Neuronal stem cell (in vitro differentiated cells): ENCODE measurements around the gene ZMYM2.
"Not testable (repeated sequence)": the region's sequence is repeated elsewhere in the genome, so short reads cannot be mapped to it uniquely, and the experiment has no call there.

ENCODE experiments used
- DNase-seq: peaks from one replicate; pipeline ENCODE4 v3.0.0-alpha.2; 2013; ENCODE audit warnings: low spot score
- H2AFZ ChIP-seq: one replicate; pipeline ENCODE4 v1.6.1; 2013; ENCODE audit warnings: mild to moderate bottlenecking, low read length, inconsistent platforms
- H2AK5ac ChIP-seq: 2 replicates; pipeline ENCODE4 v1.6.1; 2013; ENCODE audit warnings: low read depth, mild to moderate bottlenecking, inconsistent platforms, low read length, moderate library complexity, mixed read lengths
- H2BK120ac ChIP-seq: 2 replicates; pipeline ENCODE4 v1.6.1; 2013; ENCODE audit warnings: low read depth, mild to moderate bottlenecking, inconsistent platforms, low read length, moderate library complexity, mixed read lengths
- H2BK12ac ChIP-seq: one replicate; pipeline ENCODE4 v1.6.1; 2013; ENCODE audit warnings: low read length, inconsistent platforms
- H2BK15ac ChIP-seq: 2 replicates; pipeline ENCODE4 v1.6.1; 2013; ENCODE audit warnings: mild to moderate bottlenecking, low read length, inconsistent platforms, mixed read lengths
- H2BK5ac ChIP-seq: one replicate; pipeline ENCODE4 v1.6.1; 2013; ENCODE audit warnings: inconsistent platforms, mild to moderate bottlenecking, low read length, moderate library complexity
- H3K14ac ChIP-seq: one replicate; pipeline ENCODE4 v1.6.1; 2013; ENCODE audit warnings: low read length, inconsistent platforms
- H3K18ac ChIP-seq: 2 replicates; pipeline ENCODE4 v1.6.1; 2013; ENCODE audit warnings: low read length, inconsistent platforms
- H3K23ac ChIP-seq: 2 replicates; pipeline ENCODE4 v1.6.1; 2013; ENCODE audit warnings: low read depth, mild to moderate bottlenecking, mixed read lengths, low read length, inconsistent platforms; ENCODE audit not compliant: poor library complexity
- H3K27ac ChIP-seq: replicated peaks from 3 replicates; pipeline ENCODE4 v1.5.1; 2013; ENCODE audit warnings: low read length, inconsistent platforms
- H3K27me3 ChIP-seq, 3 experiments: 2 replicates each; pipeline ENCODE4 v1.6.1; 2013; ENCODE audit warnings: low read length in 3 of 3, mild to moderate bottlenecking in 2 of 3, inconsistent platforms in 1 of 3, low read depth in 1 of 3, mixed read lengths in 1 of 3, moderate library complexity in 1 of 3; ENCODE audit not compliant: control insufficient read depth in 3 of 3, insufficient read depth in 3 of 3
- H3K36me3 ChIP-seq, 2 donors: replicated peaks in 1 of 2; 2 replicates each; pipeline ENCODE4 v1.6.1; 2013; ENCODE audit warnings: low read length in 2 of 2; ENCODE audit not compliant: control insufficient read depth in 2 of 2, insufficient read depth in 2 of 2
- H3K4ac ChIP-seq: 2 replicates; pipeline ENCODE4 v1.6.1; 2013; ENCODE audit warnings: inconsistent platforms, mild to moderate bottlenecking, low read length, moderate library complexity
- H3K4me1 ChIP-seq, 2 donors: 1 replicate in 1 of 2; 2 replicates in 1 of 2; pipeline ENCODE4 v1.6.1; 2013; ENCODE audit warnings: low read length in 2 of 2, low read depth in 1 of 2; ENCODE audit not compliant: control insufficient read depth in 2 of 2, insufficient read depth in 1 of 2
- H3K4me2 ChIP-seq: one replicate; pipeline ENCODE4 v1.6.1; 2013; ENCODE audit warnings: mild to moderate bottlenecking, low read length, inconsistent platforms; ENCODE audit not compliant: insufficient read depth, poor library complexity, severe bottlenecking
- H3K4me3 ChIP-seq, 2 donors: 2 replicates each; pipeline ENCODE4 v1.5.1; 2013; ENCODE audit warnings: low read length in 2 of 2, mild to moderate bottlenecking in 2 of 2, inconsistent platforms in 1 of 2, moderate library complexity in 1 of 2
- H3K79me1 ChIP-seq: one replicate; pipeline ENCODE4 v1.6.1; 2013; ENCODE audit warnings: low read depth, mild to moderate bottlenecking, inconsistent platforms, low read length, moderate library complexity
- H3K9ac ChIP-seq: one replicate; pipeline ENCODE4 v1.6.1; 2013; ENCODE audit warnings: mild to moderate bottlenecking, low read depth, low read length, inconsistent platforms; ENCODE audit not compliant: poor library complexity
- H3K9me3 ChIP-seq, 2 donors: replicated peaks in 1 of 2; 2 replicates each; pipeline versions ENCODE3 to v1.6.1; 2013; ENCODE audit warnings: low read length in 2 of 2, mild to moderate bottlenecking in 2 of 2, inconsistent platforms in 1 of 2, low read depth in 1 of 2, mixed read lengths in 1 of 2, moderate library complexity in 1 of 2; ENCODE audit not compliant: control insufficient read depth in 2 of 2, insufficient read depth in 1 of 2
- H4K8ac ChIP-seq: one replicate; pipeline ENCODE4 v1.6.1; 2013; ENCODE audit warnings: low read depth, mild to moderate bottlenecking, inconsistent platforms, low read length, moderate library complexity
- H4K91ac ChIP-seq: one replicate; pipeline ENCODE4 v1.6.1; 2013; ENCODE audit warnings: low read length, low read depth, mild to moderate bottlenecking, inconsistent platforms; ENCODE audit not compliant: poor library complexity
- WGBS, 2 donors: extraction: QIAGEN DNeasy Blood & Tissue Kit; methylation state at CpG; one replicate each; pipeline ENCODE4 v1.1.7; 2013; ENCODE audit warnings: missing lambda C conversion rate in 2 of 2, mixed read lengths in 1 of 2; ENCODE audit not compliant: insufficient read length in 2 of 2, insufficient replicate concordance in 1 of 2; ENCODE audit errors: extremely low coverage in 2 of 2; 5-methylcytosine and 5-hydroxymethylcytosine counted together

ZMYM2 gene

DNA sequence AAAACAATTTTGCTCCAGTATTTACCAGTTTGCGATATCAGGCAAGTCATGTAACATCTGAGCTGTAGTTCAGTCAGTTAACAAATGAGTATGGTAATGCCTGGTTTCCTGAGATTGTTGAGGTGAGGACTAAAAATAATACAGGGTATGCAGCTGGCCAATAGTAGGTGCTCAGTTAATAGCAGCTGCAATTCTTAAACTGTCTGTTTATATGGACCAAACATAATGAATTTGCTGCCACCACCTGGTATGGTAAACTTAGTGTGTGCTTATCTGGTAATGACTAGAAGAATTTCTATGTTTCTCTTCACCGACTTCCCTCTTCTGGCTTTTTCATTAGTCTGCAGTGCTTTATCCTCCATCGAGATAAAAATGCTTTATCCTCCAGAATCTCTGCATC, 9.1 kb downstream of the ZMYM2 start:
- H2BK120ac ChIP-seq = no peak overlapping the region
- H2AFZ ChIP-seq = no peak overlapping the region
- H2BK5ac ChIP-seq = no peak overlapping the region
- H2BK15ac ChIP-seq = no peak overlapping the region
- no peak overlapping the region for H3K14ac ChIP-seq
- WGBS, 2 donors = no CpG with 5 or more reads among the region's 3 CpGs
- H3K23ac ChIP-seq = no peak overlapping the region
- no peak overlapping the region for H4K91ac ChIP-seq
- DNase-seq = no peak
- H3K18ac ChIP-seq = no peak overlapping the region
- no peaks in the 10 kb centered on the region for H3K27me3 ChIP-seq
- no peak overlapping the region for H3K9ac ChIP-seq
- H3K4ac ChIP-seq = no peak overlapping the region
- no peak overlapping the region for H3K4me3 ChIP-seq
- H2AK5ac ChIP-seq = no peak overlapping the region
- no peak overlapping the region for H3K4me2 ChIP-seq
- H2BK12ac ChIP-seq = no peak overlapping the region
- H3K36me3 ChIP-seq = peaks cover 5 to 98% of the 10 kb centered on the region in 2 donors
- no peak overlapping the region for H3K27ac ChIP-seq
- H3K4me1 ChIP-seq = no peaks in the 10 kb centered on the region
- H3K79me1 ChIP-seq = peaks cover 2% of the 10 kb centered on the region
- no peaks in the 10 kb centered on the region for H3K9me3 ChIP-seq
- H4K8ac ChIP-seq = no peak overlapping the region

- DNase-seq = not testable (repeated sequence)
Measured at GRCh38 chr13:19974498-19975009, 16.0 kb downstream of the ZMYM2 start.

GRCh38 chr13:19978831-19979437, 20.4 kb downstream of the ZMYM2 start:
- WGBS, 2 donors = no CpG with 5 or more reads among the region's 4 CpGs

More at GRCh38 chr13:19974498-19975009, 16.0 kb downstream of the ZMYM2 start:
- Histone ChIP-seq H3K9me3 (peaks cover 4 to 45% of the 10 kb centered on the region in 2 donors), H3K36me3 (peaks cover 7 to 83% of the 10 kb centered on the region in 2 donors)
- H2BK15ac ChIP-seq, H2AK5ac ChIP-seq, H2BK5ac ChIP-seq, H2BK120ac ChIP-seq, H3K27ac ChIP-seq, H3K4me1 ChIP-seq, H3K4ac ChIP-seq, H3K4me2 ChIP-seq, H3K23ac ChIP-seq, H3K79me1 ChIP-seq, H3K9ac ChIP-seq, H2AFZ ChIP-seq, H3K14ac ChIP-seq, H2BK12ac ChIP-seq, H3K27me3 ChIP-seq, H4K91ac ChIP-seq, H3K4me3 ChIP-seq, H3K18ac ChIP-seq, H4K8ac ChIP-seq: not testable (repeated sequence)
- WGBS, 2 donors = no CpG with 5 or more reads among the region's 7 CpGs

DNA sequence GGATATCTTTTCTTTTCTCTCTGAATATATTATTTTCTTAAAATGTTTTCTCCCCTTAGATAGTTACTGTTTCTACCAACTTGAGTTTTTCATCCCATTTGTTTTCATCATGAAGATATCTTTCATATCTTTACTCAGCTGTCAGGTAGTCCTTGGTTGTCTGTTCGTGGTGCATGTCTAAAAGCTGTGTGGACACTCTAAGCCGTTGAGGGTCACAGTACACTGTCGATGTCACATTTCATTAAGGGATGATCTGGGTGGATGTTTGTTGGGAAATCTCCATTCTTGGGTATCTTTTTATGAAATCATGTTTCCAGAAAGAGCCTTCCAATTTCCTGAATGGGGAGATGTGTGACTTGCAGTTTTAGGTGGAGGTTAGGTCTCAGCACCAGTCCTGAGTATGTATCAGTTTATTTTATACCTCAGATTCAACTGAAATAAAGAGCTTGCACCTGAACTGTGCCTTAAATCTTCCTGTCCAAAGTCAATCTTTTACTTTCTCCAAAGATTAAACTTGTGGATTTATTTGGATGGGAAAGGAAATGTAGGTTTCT, 23.2 kb downstream of the ZMYM2 start:
- no peak overlapping the region for H2AK5ac ChIP-seq
- H2AFZ ChIP-seq = no peak overlapping the region
- H3K4me2 ChIP-seq = no peak overlapping the region
- H3K36me3 ChIP-seq = peaks cover 7 to 82% of the 10 kb centered on the region in 2 donors
- H3K9me3 ChIP-seq = peaks cover 3 to 26% of the 10 kb centered on the region in 2 donors
- H2BK15ac ChIP-seq = no peak overlapping the region
- H3K23ac ChIP-seq = no peak overlapping the region
- peaks cover 0 to 3% of the 10 kb centered on the region in 2 donors for H3K4me1 ChIP-seq
- H3K27ac ChIP-seq = no peak overlapping the region
- DNase-seq = no peak
- no CpG with 5 or more reads among the region's 3 CpGs for WGBS, 2 donors
- no peak overlapping the region for H3K18ac ChIP-seq
- H3K4ac ChIP-seq = no peak overlapping the region
- peaks cover 3% of the 10 kb centered on the region for H3K79me1 ChIP-seq
- H4K91ac ChIP-seq = no peak overlapping the region
- no peak overlapping the region for H2BK5ac ChIP-seq
- H3K4me3 ChIP-seq = no peak overlapping the region
- no peak overlapping the region for H4K8ac ChIP-seq
- H3K9ac ChIP-seq = no peak overlapping the region
- H2BK120ac ChIP-seq = no peak overlapping the region
- H2BK12ac ChIP-seq = no peak overlapping the region
- no peak overlapping the region for H3K14ac ChIP-seq
- no peaks in the 10 kb centered on the region for H3K27me3 ChIP-seq

More at GRCh38 chr13:19978831-19979437, 20.4 kb downstream of the ZMYM2 start:
- Histone ChIP-seq H2AFZ (no peak overlapping the region), H4K8ac (no peak overlapping the region), H3K36me3 (peaks cover 10 to 86% of the 10 kb centered on the region in 2 donors), H3K4ac (no peak overlapping the region), H3K23ac (no peak overlapping the region), H3K14ac (no peak overlapping the region), H3K18ac (no peak overlapping the region), H2BK12ac (no peak overlapping the region), H3K27ac (no peak overlapping the region), H2BK5ac (no peak overlapping the region), H3K27me3 (no peaks in the 10 kb centered on the region), H3K79me1 (peaks cover 4% of the 10 kb centered on the region), H2AK5ac (no peak overlapping the region), H3K9me3 (peaks cover 4 to 47% of the 10 kb centered on the region in 2 donors), H4K91ac (no peak overlapping the region), H2BK120ac (no peak overlapping the region), H3K4me2 (no peak overlapping the region), H3K4me3 (no peak overlapping the region), H3K4me1 (no peaks in the 10 kb centered on the region), H3K9ac (no peak overlapping the region), H2BK15ac (no peak overlapping the region)
- DNase-seq = no peak
